ENCODE data around the gene CCRL2.

GRCh38 chr3:46383211-46383950 is 23.7 kb upstream of the CCRL2 start:
- TF ChIP-seq SUZ12 (IDR thresholded peaks at IDR 0.05; ENCODE audit: extremely low read depth, insufficient read depth, insufficient read length) (no peak), YY1 (IDR thresholded peaks at IDR 0.05; ENCODE audit: insufficient read depth, insufficient read length) (no peak), ZNF274 (IDR thresholded peaks at IDR 0.05; ENCODE audit: low read depth, low read length) (no peak)

Measured in NT2/D1 (cell line).